T-helper 17 cell (primary cell): ENCODE measurements around the gene COL10A1. TPM values are rescaled to one million over a fixed set of nuclear protein-coding genes. Genes with fewer than 3 reads are reported as not detected.

Experiments used
- ATAC-seq: fragments of 150-1000 bp; cut with Tn5 transposase; 2 replicates; pipeline ENCODE4 v1.10.0; 2021; ENCODE audit warnings: mild to moderate bottlenecking, moderate library complexity
- DNase-seq, 3 donors: peaks; one replicate each; pipeline versions ENCODE4 v3.0.0 to v3.0.0-alpha.2; 2020 to 2021
- H3K9me3 ChIP-seq: one replicate; pipeline ENCODE4 v1.7.0; 2013; ENCODE audit warnings: low read length, mild to moderate bottlenecking; ENCODE audit not compliant: control insufficient read depth, poor library complexity, severe bottlenecking
- H3K27ac Mint-ChIP-seq: one replicate; pipeline ENCODE4 v1.8.0; 2022; ENCODE audit warnings: mild to moderate bottlenecking, moderate library complexity, mixed read lengths
- H3K27me3 Mint-ChIP-seq: one replicate; pipeline ENCODE4 v1.8.0; 2022; ENCODE audit warnings: mixed read lengths
- H3K36me3 Mint-ChIP-seq: one replicate; pipeline ENCODE4 v1.8.0; 2022; ENCODE audit warnings: low read depth, mixed read lengths
- H3K4me1 Mint-ChIP-seq: one replicate; pipeline ENCODE4 v1.8.0; 2022; ENCODE audit warnings: mild to moderate bottlenecking, mixed read lengths
- H3K4me3 Mint-ChIP-seq: one replicate; pipeline ENCODE4 v1.8.0; 2022; ENCODE audit warnings: mild to moderate bottlenecking, moderate library complexity, mixed read lengths
- total RNA-seq, 4 donors: library from RNA in 2 of 4; stranded (reverse) in 2 of 4; gene quantifications; one replicate each; pipeline ENCODE4 v1.2.3 and lab custom pipeline; 2022 to 2026

Gene COL10A1
- total RNA-seq, 2 donors from 2014 or later, result 0.34 TPM; not detected in 1

GRCh38 chr6:116152620-116153019 lies 26.7 kb upstream of the COL10A1 start:
- peaks cover 3% of the 10 kb centered on the region for H3K4me1 Mint-ChIP-seq
- H3K36me3 Mint-ChIP-seq, result peaks cover 2% of the 10 kb centered on the region
- no peak for DNase-seq
- H3K27ac Mint-ChIP-seq, result no peak overlapping the region
- H3K4me3 Mint-ChIP-seq, result no peak overlapping the region
- H3K9me3 ChIP-seq, result no peaks in the 10 kb centered on the region
- no peak for ATAC-seq
- no peaks in the 10 kb centered on the region for H3K27me3 Mint-ChIP-seq

DNA sequence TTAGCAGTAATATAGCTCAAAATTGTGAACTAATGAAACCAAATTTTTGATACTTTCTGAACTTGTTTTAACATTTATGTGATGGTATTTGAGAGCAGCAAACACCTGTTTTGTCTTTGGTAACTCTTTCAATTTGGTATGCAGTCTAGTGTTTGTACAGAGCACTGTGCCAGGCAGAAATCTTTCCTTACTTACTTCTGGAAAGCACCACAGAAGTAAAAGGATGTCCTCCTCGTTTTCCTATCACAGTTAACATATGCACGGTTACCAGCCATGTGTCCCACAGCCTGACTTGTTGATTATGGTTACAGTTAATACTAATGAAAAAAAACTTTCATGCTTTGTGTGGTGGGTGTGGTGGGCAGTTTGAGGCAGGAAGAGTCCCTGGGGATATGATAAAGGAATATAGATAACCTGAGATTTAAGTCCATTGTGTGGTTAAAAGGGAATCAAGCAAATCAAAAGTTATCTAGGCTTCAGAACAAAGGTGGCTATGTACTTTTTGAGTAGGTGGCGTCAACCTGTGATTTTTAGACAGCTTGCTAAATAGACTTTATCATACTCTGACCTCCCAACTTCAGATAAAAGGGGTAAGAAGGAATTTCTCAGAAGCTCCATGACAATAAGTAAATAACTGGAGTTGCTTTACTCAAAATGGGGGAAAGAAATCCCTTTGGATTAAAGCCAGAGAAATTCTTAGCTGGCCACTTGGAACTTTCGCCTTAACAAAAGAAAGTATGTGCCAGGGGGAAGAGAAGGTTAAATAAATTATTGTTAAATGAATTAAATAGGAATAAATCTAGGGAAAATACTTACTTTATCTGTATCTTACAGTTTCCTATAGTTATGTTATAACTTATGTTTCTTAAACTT lies 20.1 kb upstream of the COL10A1 start:
- H3K4me3 Mint-ChIP-seq, result no peak overlapping the region
- no peak for ATAC-seq
- no peak for DNase-seq
- no peaks in the 10 kb centered on the region for H3K9me3 ChIP-seq
- no peaks in the 10 kb centered on the region for H3K36me3 Mint-ChIP-seq
- H3K4me1 Mint-ChIP-seq, result no peaks in the 10 kb centered on the region
- no peaks in the 10 kb centered on the region for H3K27me3 Mint-ChIP-seq
- H3K27ac Mint-ChIP-seq, result peak overlapping the region; percentile 8

DNA sequence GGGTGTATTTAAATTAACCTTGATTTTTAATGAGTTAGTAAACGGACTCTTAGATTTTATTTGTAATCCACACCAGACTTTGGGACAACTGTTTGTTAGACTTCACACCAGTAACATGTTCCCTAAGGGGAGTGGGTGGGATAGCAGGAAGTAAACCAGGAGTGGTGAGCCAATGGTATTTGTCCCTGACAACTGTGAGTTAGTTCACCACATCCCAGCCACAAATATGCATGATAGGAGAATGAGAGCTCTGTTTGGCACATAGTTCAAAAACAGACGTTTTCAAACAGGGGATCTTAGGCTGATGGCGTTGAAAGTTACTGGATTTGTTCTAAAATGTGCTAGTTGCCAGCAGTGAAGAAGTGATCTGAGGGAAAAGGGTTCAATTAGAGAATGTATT lies 18.7 kb upstream of the COL10A1 start:
- H3K27me3 Mint-ChIP-seq, result no peaks in the 10 kb centered on the region
- no peak overlapping the region for H3K4me3 Mint-ChIP-seq
- no peaks in the 10 kb centered on the region for H3K9me3 ChIP-seq
- ATAC-seq, result no peak
- no peak overlapping the region for H3K27ac Mint-ChIP-seq
- H3K4me1 Mint-ChIP-seq, result peaks cover 3% of the 10 kb centered on the region
- no peak for DNase-seq
- H3K36me3 Mint-ChIP-seq, result no peaks in the 10 kb centered on the region

GRCh38 chr6:116139917-116140316 lies 14.0 kb upstream of the COL10A1 start:
- ATAC-seq, result no peak
- Mint-ChIP-seq H3K36me3 (no peaks in the 10 kb centered on the region), H3K4me3 (no peak overlapping the region), H3K4me1 (peaks cover 13% of the 10 kb centered on the region), H3K27ac (no peak overlapping the region), H3K27me3 (no peaks in the 10 kb centered on the region)
- H3K9me3 ChIP-seq, result no peaks in the 10 kb centered on the region
- DNase-seq, result no peak

DNA sequence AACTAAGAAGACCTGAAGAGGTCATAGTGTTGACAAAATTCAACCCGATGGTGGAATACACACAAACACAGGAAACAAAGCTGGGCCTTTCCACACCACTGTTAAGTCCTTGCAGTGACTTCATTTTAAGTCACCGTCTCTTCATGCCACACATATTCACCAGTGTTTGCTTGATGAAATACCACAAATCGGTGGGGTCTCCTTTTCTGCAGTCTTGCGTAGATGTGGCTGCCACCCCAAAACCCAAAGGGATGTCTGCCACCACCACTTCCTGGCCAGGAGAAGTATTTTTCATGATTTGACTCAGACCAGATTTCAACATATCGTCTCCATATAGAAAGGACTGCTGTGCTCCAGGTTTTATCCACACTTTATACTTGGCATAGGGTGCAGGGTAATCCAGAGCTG lies 11.0 kb upstream of the COL10A1 start:
- Mint-ChIP-seq H3K27ac (peak overlapping the region; percentile 62), H3K4me3 (no peak overlapping the region), H3K36me3 (no peaks in the 10 kb centered on the region), H3K4me1 (peaks cover 20% of the 10 kb centered on the region), H3K27me3 (no peaks in the 10 kb centered on the region)
- DNase-seq (no peak), ATAC-seq (peak; percentile 62)
- H3K9me3 ChIP-seq, result no peaks in the 10 kb centered on the region

GRCh38 chr6:116136373-116136772 lies 10.4 kb upstream of the COL10A1 start:
- no peak overlapping the region for H3K27ac Mint-ChIP-seq
- peaks cover 20% of the 10 kb centered on the region for H3K4me1 Mint-ChIP-seq
- no peak overlapping the region for H3K4me3 Mint-ChIP-seq
- ATAC-seq, result no peak
- no peaks in the 10 kb centered on the region for H3K27me3 Mint-ChIP-seq
- no peaks in the 10 kb centered on the region for H3K9me3 ChIP-seq
- no peaks in the 10 kb centered on the region for H3K36me3 Mint-ChIP-seq
- no peak for DNase-seq

GRCh38 chr6:116133453-116133852 lies 7.5 kb upstream of the COL10A1 start:
- H3K36me3 Mint-ChIP-seq, result peaks cover 3% of the 10 kb centered on the region
- peaks cover 20% of the 10 kb centered on the region for H3K4me1 Mint-ChIP-seq
- no peaks in the 10 kb centered on the region for H3K9me3 ChIP-seq
- no peaks in the 10 kb centered on the region for H3K27me3 Mint-ChIP-seq
- ATAC-seq (no peak), DNase-seq (no peak)
- H3K4me3 Mint-ChIP-seq, result no peak overlapping the region
- H3K27ac Mint-ChIP-seq, result no peak overlapping the region

- DNase-seq, result no peak
- H3K27me3 Mint-ChIP-seq, result no peaks in the 10 kb centered on the region
- no peak overlapping the region for H3K4me3 Mint-ChIP-seq
- ATAC-seq, result no peak
- H3K4me1 Mint-ChIP-seq, result peaks cover 8% of the 10 kb centered on the region
- no peaks in the 10 kb centered on the region for H3K9me3 ChIP-seq
- no peak overlapping the region for H3K27ac Mint-ChIP-seq
- peaks cover 3% of the 10 kb centered on the region for H3K36me3 Mint-ChIP-seq
Measured at GRCh38 chr6:116127771-116128493, 2.0 kb upstream of the COL10A1 start.

- Mint-ChIP-seq H3K36me3 (peaks cover 2% of the 10 kb centered on the region), H3K4me3 (no peak overlapping the region), H3K27ac (no peak overlapping the region), H3K27me3 (no peaks in the 10 kb centered on the region), H3K4me1 (peaks cover 8% of the 10 kb centered on the region)
- ATAC-seq (no peak), DNase-seq (no peak)
- no peaks in the 10 kb centered on the region for H3K9me3 ChIP-seq
Measured at GRCh38 chr6:116120430-116120829, 5.5 kb downstream of the COL10A1 start.

DNA sequence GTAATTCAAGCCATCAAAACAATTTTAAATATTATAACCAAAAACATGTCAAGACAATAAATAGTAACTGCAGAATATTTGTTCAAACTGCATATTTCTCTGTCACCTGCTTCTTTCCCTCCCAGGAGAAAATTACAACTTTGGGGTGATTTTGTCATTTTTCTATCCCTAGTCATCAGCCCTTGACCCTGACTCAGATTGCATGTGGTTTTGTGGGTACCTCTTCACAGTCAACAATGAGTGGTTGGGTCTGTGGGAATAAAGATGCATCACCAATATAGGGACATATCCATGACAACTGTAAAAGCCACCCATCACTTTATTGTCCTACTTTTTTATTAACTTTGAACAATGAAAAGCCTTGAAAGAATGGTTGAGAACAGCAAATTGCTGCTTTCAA lies 7.3 kb downstream of the COL10A1 start:
- no peaks in the 10 kb centered on the region for H3K27me3 Mint-ChIP-seq
- peaks cover 7% of the 10 kb centered on the region for H3K4me1 Mint-ChIP-seq
- no peak overlapping the region for H3K27ac Mint-ChIP-seq
- H3K9me3 ChIP-seq, result no peaks in the 10 kb centered on the region
- H3K4me3 Mint-ChIP-seq, result no peak overlapping the region
- DNase-seq (no peak), ATAC-seq (no peak)
- peaks cover 2% of the 10 kb centered on the region for H3K36me3 Mint-ChIP-seq

- Mint-ChIP-seq H3K4me3 (no peak overlapping the region), H3K27ac (no peak overlapping the region), H3K36me3 (peaks cover 5% of the 10 kb centered on the region), H3K27me3 (no peaks in the 10 kb centered on the region), H3K4me1 (peaks cover 4% of the 10 kb centered on the region)
- no peaks in the 10 kb centered on the region for H3K9me3 ChIP-seq
- DNase-seq (no peak), ATAC-seq (no peak)
Measured at GRCh38 chr6:116115781-116116180, 10.2 kb downstream of the COL10A1 start.

DNA sequence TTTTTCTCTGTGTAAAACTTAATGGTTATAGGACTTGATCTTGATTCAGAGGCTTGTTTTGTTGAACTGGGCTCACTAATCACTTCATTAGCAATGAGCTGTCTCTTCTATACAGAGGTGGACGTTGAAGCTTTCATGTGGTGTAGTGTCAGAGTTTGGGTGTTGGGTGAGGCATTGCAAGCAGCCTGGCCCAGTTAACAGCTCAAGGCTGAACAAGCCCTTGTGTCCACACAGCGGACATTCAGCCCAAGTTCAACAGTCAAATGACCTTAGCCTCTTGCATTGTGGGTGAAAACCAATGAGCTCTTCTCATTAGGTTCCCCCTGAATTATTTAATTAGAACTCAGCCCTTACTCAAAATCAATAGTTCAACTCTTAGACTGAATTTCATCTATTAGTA lies 12.5 kb downstream of the COL10A1 start:
- H3K27me3 Mint-ChIP-seq, result no peaks in the 10 kb centered on the region
- DNase-seq (no peak), ATAC-seq (no peak)
- no peak overlapping the region for H3K27ac Mint-ChIP-seq
- H3K4me1 Mint-ChIP-seq, result peaks cover 10% of the 10 kb centered on the region
- H3K4me3 Mint-ChIP-seq, result no peak overlapping the region
- peaks cover 16% of the 10 kb centered on the region for H3K36me3 Mint-ChIP-seq
- no peaks in the 10 kb centered on the region for H3K9me3 ChIP-seq

DNA sequence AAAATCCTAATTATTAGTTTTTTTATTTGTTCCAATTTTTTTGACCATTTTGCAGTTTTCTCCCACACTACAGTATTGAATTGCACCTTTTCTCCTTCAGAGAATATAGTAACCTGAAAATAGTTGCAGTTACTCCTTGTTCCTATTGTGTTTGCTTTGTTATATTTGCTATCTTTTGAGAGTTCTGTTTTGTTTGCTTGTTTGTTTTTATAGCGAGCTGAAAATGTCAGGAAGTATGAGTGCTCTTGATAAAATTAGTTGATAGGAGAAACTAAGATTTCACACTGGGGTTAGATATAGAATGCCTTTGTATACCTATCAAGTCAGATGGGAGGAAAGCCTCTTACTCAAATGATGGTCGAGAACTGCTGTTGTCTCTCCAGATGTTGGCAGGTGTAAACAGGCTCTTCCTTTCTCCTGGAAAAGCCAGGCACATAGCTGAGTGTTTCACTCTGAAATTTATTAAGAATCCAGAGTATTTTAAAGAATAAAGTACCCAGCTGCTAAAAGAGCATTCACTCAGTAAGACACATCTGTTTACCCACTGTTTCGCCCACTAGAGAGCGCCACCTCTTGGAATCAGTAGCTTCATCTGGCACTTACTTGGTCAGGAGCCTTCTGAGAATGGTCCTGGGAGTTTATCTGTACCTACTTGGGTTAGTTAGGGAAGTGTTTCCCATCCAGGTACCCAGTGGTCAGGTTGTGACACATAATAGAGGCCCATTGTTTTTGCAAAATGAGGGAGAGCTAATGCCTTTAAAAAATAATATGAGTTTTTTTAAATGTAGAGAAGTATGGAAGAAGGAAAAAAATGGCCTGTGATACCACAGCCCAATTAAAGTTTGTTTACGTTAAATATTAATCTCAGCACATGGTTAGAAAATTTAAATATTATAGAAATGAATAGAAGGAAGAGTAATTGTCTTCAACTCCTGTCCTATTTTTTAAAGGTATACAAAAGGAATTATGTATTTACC lies 14.1 kb downstream of the COL10A1 start:
- no peak overlapping the region for H3K27ac Mint-ChIP-seq

More for the DNA sequence above, 14.1 kb downstream of the COL10A1 start:
- DNase-seq (no peak), ATAC-seq (no peak)
- Mint-ChIP-seq H3K4me1 (peaks cover 10% of the 10 kb centered on the region), H3K27me3 (no peaks in the 10 kb centered on the region), H3K36me3 (peaks cover 16% of the 10 kb centered on the region), H3K4me3 (no peak overlapping the region)
- no peaks in the 10 kb centered on the region for H3K9me3 ChIP-seq
